HG02642 (cell line): ENCODE data around the gene GABARAPL2.
"Not testable (repeated sequence)": the region's sequence is repeated elsewhere in the genome, so short reads cannot be mapped to it uniquely, and the experiment has no call there.

Experiments
- ATAC-seq: cut with Tn5 transposase; IDR thresholded peaks from one replicate; pipeline ENCODE4 v1.9.1; 2021; ENCODE audit warnings: mild to moderate bottlenecking; ENCODE audit not compliant: unreplicated experiment, poor library complexity

Gene GABARAPL2

DNA sequence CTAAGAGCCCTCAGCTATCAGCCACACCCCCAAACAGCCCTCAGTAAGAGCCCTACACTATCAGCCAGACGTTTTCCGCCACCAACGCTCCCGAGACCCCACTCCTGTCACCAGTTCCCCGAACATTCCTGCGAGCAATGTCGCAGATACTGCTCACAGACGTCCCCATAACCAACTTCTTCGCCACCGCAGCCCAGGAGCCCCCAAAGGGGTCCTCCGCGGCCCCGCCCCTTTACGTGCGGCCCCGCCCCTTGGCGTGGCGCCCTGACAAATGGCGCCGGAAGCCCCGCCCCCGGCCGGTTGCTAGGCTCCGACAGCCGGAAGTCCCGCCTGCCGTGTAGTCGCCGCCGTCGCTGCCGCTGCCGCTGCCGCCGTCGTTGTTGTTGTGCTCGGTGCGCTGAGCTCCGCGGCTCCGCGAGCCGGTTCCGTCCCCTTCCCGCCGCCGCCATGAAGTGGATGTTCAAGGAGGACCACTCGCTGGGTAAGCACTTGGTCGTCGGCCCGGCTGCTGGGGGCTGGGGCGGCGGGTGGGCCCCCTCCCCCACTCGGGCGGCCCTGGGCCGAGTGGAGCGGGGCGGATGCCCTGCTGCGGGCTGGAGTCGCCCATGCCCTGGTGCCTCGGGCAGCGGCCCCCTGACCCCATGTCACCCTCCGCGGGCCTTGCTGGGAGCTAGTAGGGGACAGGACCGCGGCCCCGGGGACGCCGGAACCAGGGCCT lies at the start of gene GABARAPL2:
Gene GABARAPL2, plus strand, starts transcription at position 340 of the 718 bp plus-strand sequence. Its CDS starts 108 bp downstream, at position 448.
- peak; percentile 79 for ATAC-seq

GRCh38 chr16:75519175-75519574 lies 47.0 kb upstream of the GABARAPL2 start:
- ATAC-seq = no peak

- ATAC-seq = no peak
These were observed 40.0 kb upstream of the GABARAPL2 start for GRCh38 chr16:75526032-75526790.

GRCh38 chr16:75527825-75528299 lies 38.3 kb upstream of the GABARAPL2 start:
- no peak for ATAC-seq

DNA sequence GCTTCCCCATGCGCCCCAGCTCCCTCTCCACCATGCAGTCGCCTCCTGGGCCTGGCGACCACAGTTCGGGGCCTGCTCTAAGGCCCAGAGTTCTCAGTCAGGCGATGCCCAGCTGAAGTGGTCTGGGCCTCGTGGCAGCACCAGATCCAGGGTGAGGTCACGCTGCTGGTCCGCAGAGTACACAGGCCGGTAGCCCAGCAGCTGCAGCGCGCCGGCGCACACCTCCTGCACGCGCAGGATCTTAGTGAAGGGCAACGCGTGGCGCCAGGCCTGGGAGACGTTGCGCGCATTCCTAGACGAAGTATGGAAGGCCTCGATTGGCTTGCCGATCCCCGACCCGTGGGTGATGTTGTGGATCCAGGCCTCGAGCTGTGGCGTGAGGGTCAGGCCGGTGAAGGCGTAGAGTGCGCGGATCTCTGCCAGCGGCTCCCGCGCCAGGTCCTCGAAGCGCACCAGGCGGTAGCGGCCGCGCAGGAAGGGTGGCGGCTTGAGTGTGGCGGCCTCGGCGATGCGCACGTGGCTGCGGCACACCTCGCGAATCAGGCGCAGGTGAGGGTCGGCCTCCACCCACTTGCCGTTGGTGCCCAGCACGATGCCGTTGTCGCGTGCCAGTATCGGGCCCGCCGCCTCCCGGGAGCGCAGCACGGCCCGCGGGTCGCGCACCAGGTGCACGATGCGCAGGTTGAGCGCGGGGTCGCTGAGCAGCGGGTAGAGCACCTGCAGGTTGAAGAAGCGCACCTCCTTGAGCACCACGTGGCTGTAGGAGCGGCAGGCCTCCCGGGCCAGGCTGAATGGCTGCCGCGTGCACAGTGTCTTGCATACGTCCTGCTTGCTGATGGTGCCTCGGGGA lies 36.9 kb upstream of the GABARAPL2 start:
- ATAC-seq = no peak

DNA sequence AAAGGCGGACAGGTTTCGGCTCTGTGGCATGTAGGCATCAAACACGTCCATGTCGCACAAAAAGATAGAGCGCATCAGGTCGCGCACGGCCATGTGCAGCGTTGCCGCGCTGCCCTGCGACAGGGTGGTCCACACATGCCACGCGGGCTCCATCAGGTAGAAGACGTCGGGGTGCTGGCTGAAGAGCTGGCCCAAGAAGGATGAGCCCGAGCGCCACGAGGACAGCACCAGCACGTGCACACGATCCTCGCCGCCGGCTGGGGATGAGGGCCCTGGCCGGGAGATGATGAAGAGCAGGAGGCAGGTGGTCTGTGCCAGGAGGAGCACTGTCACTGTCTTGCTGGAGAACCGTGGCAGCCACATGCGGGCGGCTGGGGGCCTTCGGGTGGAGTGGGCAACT lies 36.2 kb upstream of the GABARAPL2 start:
- ATAC-seq = no peak

DNA sequence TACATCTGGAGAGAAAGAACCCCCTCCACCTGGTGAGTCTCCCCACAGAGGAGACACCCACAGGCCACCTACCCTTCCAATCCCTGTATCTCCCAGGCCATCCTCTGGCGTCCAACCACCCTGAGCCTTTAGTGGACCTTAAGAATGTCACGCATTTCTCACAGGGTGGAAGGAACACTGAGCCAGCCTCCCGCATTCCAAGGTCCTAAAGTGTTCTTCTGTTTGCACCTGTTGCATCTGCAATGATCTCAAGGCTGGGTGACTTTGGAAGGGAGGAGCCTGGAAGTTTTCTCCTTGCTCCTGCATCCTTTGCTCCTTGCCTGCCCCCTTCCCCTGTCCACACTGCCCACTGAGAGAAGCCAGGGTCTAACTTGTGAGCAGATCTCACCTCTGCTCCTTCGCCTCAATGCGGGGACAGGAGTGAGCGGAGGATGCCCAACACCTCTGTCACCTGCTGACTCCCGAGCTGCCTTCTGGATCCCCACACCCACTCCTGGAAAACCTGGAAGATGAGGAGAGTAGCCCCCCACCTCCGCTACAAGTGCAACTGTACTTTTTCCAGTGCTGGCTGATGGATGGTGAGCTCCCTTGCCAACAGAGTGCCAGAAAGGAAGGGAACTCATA lies 33.9 kb upstream of the GABARAPL2 start:
- no peak for ATAC-seq

DNA sequence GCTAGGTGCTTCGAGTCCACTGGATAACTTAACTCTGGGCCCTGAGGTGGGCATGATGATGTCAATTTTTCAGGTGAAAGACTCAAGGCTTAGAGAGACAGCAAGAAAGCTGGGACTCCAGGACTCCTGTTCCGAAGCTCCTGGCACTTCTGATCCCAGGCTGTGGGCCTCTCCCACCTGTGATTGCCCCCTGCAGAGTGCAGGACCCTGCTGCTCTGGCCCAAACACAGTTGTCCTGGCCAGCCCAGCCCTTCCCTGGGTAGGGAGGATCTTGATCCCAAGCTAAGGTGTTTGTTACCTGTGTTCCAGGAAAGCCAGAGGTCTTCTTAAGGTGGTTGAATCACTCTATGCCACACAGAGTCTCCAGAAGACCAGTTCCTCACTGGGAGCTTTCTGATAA lies 33.4 kb upstream of the GABARAPL2 start:
- ATAC-seq = no peak

- ATAC-seq = no peak
These were observed 31.5 kb upstream of the GABARAPL2 start for GRCh38 chr16:75534560-75535205.

DNA sequence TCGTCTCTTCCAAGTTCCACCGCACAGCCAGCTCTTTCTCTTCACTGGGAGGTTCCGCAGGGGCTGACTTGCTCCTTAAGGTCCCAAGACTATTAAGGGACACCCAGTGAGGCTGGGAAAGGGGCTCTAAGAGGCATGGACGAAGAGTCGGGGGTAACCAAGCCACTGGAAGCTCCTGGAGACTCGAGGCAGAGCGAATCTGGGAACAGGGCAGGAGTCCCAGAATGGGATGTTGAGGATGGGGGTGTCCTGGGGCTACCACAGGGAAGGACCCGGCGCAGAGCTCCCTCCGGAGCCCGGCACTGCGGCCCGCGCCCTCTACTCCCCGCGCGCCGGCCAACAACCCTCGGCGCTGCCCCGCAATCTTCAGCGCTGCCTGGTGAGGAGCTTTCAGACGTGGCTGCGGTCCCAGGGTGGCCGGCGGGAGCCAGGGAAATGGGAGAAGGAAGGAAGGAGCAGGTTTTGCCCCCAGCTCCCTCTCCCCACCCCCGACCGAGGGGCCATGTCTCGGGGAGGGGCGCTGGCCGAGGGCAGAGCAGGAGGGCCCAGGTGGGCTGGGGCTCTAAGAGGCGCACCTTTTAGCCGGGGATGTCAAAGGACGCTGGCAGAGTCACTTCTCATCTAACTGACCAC lies 30.9 kb upstream of the GABARAPL2 start:
- no peak for ATAC-seq

DNA sequence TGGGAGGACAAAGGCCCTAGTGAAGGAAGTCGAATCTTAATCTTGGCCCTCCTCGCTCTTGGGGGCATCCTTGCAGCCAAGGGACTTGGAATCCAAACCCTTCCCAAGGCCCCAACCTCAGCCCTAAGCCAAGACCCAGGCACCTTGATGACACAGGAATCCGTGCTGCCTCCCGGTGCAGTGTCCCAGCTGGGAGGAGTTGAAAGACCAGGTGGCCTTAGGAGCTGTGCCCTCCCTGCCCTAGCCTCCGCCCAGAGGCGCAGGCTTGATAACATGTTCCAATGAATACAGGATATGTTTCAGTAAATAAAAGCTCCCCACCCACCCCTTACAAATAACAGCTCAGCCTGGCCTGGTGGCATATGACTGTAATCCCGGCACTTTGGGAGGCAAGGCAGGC lies 30.3 kb upstream of the GABARAPL2 start, which contains the start of gene CHST5:
Gene CHST5, minus strand, starts transcription at position 208 of the 400 bp plus-strand sequence. CDS start 5,724 bp downstream, outside the sequence.
- no peak for ATAC-seq

GRCh38 chr16:75537776-75538175 lies 28.4 kb upstream of the GABARAPL2 start:
- ATAC-seq = no peak

GRCh38 chr16:75538882-75539565 lies 27.2 kb upstream of the GABARAPL2 start:
- not testable (repeated sequence) for ATAC-seq

DNA sequence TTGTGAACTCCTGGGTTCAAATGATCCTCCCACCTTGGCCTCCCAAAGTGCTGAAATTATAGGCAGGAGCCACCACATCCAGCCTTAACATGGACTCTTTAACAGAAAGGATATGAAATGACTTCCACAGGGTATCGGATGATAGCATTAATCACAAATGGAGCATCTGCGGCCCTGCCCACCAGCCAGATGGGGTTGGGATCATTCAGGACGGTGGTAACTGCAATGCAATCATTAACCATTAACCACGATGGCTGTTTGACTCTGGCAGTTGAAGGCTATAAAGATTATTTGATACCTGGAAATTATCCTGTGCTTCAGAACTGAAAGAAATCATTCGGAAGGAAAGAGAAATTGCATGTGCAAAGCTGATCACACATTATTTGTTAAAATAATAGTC lies 24.9 kb upstream of the GABARAPL2 start:
- no peak for ATAC-seq

DNA sequence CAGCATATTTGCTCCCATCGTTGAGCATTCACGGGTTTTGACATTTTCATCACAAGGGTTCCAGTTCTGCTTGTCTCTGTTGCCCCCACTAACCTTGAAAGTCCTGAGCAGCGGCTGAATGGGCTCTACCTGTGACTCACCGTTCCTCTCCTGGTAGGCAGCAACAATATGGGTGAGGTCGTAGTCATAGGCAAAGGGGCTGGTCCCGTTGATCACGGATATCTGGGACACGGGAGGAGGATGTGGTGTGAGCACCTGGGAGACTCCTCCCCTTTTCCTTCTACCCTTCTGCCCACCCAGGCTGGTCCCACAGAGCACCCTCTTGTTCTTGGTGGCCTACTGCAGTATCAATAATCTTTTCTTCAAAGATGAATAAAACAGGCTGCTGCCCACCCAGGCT lies 23.7 kb upstream of the GABARAPL2 start:
- ATAC-seq = not testable (repeated sequence)

DNA sequence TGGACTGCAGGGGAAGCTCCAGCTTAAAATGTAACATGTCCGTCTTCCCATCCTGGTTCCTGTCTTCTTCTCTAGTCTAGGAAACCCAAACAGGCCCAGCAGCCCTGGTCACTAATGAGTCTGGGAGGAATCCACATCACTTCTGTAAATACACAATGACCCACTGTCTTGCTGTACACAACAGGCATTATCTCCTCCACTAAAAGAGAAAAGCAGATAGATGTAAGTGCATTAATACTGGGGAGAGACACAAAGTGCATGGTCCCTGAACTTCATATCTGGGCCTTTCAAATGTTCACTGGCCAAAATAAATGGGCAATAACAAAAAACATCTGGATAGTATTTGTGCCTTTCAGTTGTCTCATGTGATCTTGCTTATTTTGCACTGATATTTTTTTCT lies 20.3 kb upstream of the GABARAPL2 start:
- not testable (repeated sequence) for ATAC-seq

- no peak for ATAC-seq
These were observed 19.9 kb upstream of the GABARAPL2 start for GRCh38 chr16:75546293-75546692.

DNA sequence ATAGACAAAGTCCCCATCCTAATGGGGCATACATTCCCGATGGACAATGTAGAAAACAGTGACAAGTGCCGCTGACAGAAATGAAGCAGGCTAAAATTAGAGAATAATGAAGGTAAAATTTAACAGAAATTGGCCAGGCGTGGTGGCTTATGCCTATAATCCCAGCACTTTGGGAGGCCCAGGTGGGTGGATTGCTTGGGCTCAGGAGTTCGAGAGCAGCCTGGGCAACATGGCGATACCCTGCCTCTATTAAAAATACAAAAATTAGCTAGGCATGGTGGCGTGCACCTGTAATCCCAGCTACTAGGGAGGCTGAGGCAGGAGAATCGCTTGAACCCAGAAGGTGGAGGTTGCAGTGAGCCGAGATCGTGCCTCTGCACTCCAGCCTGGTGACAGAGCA lies 17.7 kb upstream of the GABARAPL2 start:
- not testable (repeated sequence) for ATAC-seq
